HG03378 (cell line): ENCODE measurements around the gene PLPP7.
"Not testable (repeated sequence)": the region's sequence is repeated elsewhere in the genome, so short reads cannot be mapped to it uniquely, and the experiment has no call there.

Experiments
- ATAC-seq: cut with Tn5 transposase; IDR thresholded peaks from one replicate; pipeline ENCODE4 v1.9.1; 2021; ENCODE audit warnings: mild to moderate bottlenecking, moderate library complexity; ENCODE audit not compliant: unreplicated experiment

Gene PLPP7

GRCh38 chr9:131324736-131325679 lies 35.5 kb downstream of the PLPP7 start:
- ATAC-seq = no peak

- ATAC-seq = no peak
Measured at GRCh38 chr9:131329241-131329641, 39.7 kb downstream of the PLPP7 start.

GRCh38 chr9:131330814-131331600 lies 41.5 kb downstream of the PLPP7 start:
- no peak for ATAC-seq

GRCh38 chr9:131331996-131332395 lies 42.5 kb downstream of the PLPP7 start:
- not testable (repeated sequence) for ATAC-seq

GRCh38 chr9:131333771-131334628 lies 44.5 kb downstream of the PLPP7 start:
- no peak for ATAC-seq

- no peak for ATAC-seq
Measured at GRCh38 chr9:131334629-131335367, 45.3 kb downstream of the PLPP7 start.

- ATAC-seq = no peak
Measured at GRCh38 chr9:131335368-131335755, 45.8 kb downstream of the PLPP7 start.

GRCh38 chr9:131337131-131337848 lies 47.8 kb downstream of the PLPP7 start:
- ATAC-seq = no peak

- not testable (repeated sequence) for ATAC-seq
Measured at GRCh38 chr9:131339212-131339611, 49.7 kb downstream of the PLPP7 start.

- not testable (repeated sequence) for ATAC-seq
Measured at GRCh38 chr9:131344931-131345535, 55.5 kb downstream of the PLPP7 start.

GRCh38 chr9:131346559-131346958 lies 57.0 kb downstream of the PLPP7 start:
- ATAC-seq = no peak

GRCh38 chr9:131347376-131348020 lies 58.0 kb downstream of the PLPP7 start:
- no peak for ATAC-seq

GRCh38 chr9:131348631-131349521 lies 59.4 kb downstream of the PLPP7 start:
- ATAC-seq = no peak

GRCh38 chr9:131349522-131349880 lies 60.0 kb downstream of the PLPP7 start:
- no peak for ATAC-seq

GRCh38 chr9:131349881-131350563 lies 60.5 kb downstream of the PLPP7 start:
- no peak for ATAC-seq

GRCh38 chr9:131356479-131356878 lies 67.0 kb downstream of the PLPP7 start:
- ATAC-seq = not testable (repeated sequence)

- no peak for ATAC-seq
Measured at GRCh38 chr9:131358556-131358955, 69.0 kb downstream of the PLPP7 start.
